Measurements from ENCODE around the gene DGAT2L6. TPM values are rescaled to one million over a fixed set of nuclear protein-coding genes. Genes with fewer than 3 reads are reported as not detected.
"Not testable (repeated sequence)": the region's sequence is repeated elsewhere in the genome, so short reads cannot be mapped to it uniquely, and the experiment has no call there.

The DGAT2L6 gene
- total RNA-seq, 1 donor from 2014 or later: not detected

DNA sequence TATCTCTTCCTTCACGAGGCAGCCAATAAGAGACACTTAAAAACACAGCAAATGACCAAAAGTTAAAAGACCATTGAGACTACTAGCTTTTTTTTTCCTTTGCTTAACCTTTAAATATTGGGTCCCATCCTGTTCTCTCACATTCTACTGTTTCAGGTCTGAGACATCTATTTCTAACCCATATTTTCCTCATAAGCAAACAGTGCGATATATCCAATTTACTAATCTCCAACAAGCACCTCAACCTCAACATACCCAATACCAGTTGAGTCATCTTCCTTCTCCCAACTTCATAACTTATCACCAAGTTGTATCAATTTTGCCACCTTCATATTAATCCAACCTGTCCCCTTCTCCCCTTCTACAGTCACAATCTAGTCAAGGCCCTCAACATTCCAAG, 64.2 kb downstream of the DGAT2L6 start:
- Histone ChIP-seq H3F3A (ENCODE audit: low read depth) (no peaks in the 10 kb centered on the region), H3K4me2 (no peak overlapping the region), H3K27me3 (no peaks in the 10 kb centered on the region), H3K9ac (no peak overlapping the region), H2AFZ (replicated peaks) (no peak overlapping the region), H4K20me1 (ENCODE audit: low read depth) (no peaks in the 10 kb centered on the region), H3K4me3 (no peak overlapping the region), H3K79me2 (ENCODE audit: low read depth) (no peaks in the 10 kb centered on the region), H3K9me3 (ENCODE audit: low read depth) (no peaks in the 10 kb centered on the region), H3K27ac (no peak overlapping the region), H3K36me3 (no peaks in the 10 kb centered on the region), H3K4me1 (no peaks in the 10 kb centered on the region)
- no peak for DNase-seq (ENCODE audit: low spot score)
- Mint-ChIP-seq H3K36me3 (no peaks in the 10 kb centered on the region), H3K9me3 (peaks cover 4% of the 10 kb centered on the region), H3K4me3 (no peak overlapping the region), H3K27me3 (ENCODE audit: insufficient read depth, low read depth) (peaks cover 6% of the 10 kb centered on the region), H3K4me1 (no peaks in the 10 kb centered on the region), H3K27ac (no peak overlapping the region)
- TF ChIP-seq EZH2 (IDR thresholded peaks at IDR 0.05) (no peak), CTCF (IDR thresholded peaks at IDR 0.05) (no peak), EZH2phosphoT487 (IDR thresholded peaks at IDR 0.05) (no peak)

DNA sequence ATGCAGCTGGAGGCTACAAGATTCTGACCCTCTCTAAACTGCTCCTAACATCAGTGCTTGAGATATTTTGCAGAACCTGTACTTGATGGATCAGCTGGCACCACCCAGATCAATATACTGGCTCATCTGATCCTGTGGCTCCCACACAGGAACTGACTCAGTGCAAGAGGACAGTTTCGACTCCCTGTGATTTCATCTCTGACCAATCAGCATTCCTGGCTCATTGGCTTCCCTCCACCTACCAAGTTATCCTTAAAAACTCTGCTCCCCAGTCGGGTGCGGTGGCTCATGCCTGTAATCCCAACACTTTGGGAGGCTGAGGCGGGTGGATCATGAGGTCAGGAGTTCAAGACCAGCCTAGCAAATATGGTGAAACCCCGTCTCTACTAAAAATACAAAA, 66.3 kb downstream of the DGAT2L6 start:
- H3K36me3 ChIP-seq; H3K4me2 ChIP-seq; H3K9me3 Mint-ChIP-seq; H3K27me3 Mint-ChIP-seq (ENCODE audit: insufficient read depth, low read depth); H3K27me3 ChIP-seq; H3K4me3 Mint-ChIP-seq; H3K4me3 ChIP-seq; H3K27ac ChIP-seq; H3K9me3 ChIP-seq (ENCODE audit: low read depth); DNase-seq (ENCODE audit: low spot score); H3K27ac Mint-ChIP-seq; H3K4me1 ChIP-seq; H3K79me2 ChIP-seq (ENCODE audit: low read depth); H3K9ac ChIP-seq; H3K4me1 Mint-ChIP-seq; H4K20me1 ChIP-seq (ENCODE audit: low read depth); H2AFZ ChIP-seq (replicated peaks); H3K36me3 Mint-ChIP-seq; H3F3A ChIP-seq (ENCODE audit: low read depth): not testable (repeated sequence)

GRCh38 chrX:70244881-70245280, 67.6 kb downstream of the DGAT2L6 start:
- TF ChIP-seq CTCF (IDR thresholded peaks at IDR 0.05): no peak
- TF ChIP-seq EZH2phosphoT487 (IDR thresholded peaks at IDR 0.05): no peak
- TF ChIP-seq EZH2 (IDR thresholded peaks at IDR 0.05): no peak
- H4K20me1 ChIP-seq (ENCODE audit: low read depth): no peaks in the 10 kb centered on the region
- peaks cover 2% of the 10 kb centered on the region for H3K9me3 ChIP-seq (ENCODE audit: low read depth)
- Mint-ChIP-seq H3K9me3 (no peaks in the 10 kb centered on the region), H3K27ac (no peak overlapping the region), H3K27me3 (ENCODE audit: insufficient read depth, low read depth) (no peaks in the 10 kb centered on the region), H3K4me1 (no peaks in the 10 kb centered on the region), H3K36me3 (no peaks in the 10 kb centered on the region), H3K4me3 (no peak overlapping the region)
- H3K27ac ChIP-seq: no peak overlapping the region
- no peaks in the 10 kb centered on the region for H3K27me3 ChIP-seq
- no peaks in the 10 kb centered on the region for H3F3A ChIP-seq (ENCODE audit: low read depth)
- no peaks in the 10 kb centered on the region for H3K79me2 ChIP-seq (ENCODE audit: low read depth)
- H2AFZ ChIP-seq (replicated peaks): no peak overlapping the region
- H3K36me3 ChIP-seq: no peaks in the 10 kb centered on the region
- no peak overlapping the region for H3K9ac ChIP-seq
- H3K4me3 ChIP-seq: no peak overlapping the region
- DNase-seq (ENCODE audit: low spot score): no peak
- no peak overlapping the region for H3K4me2 ChIP-seq
- H3K4me1 ChIP-seq: no peaks in the 10 kb centered on the region

- no peaks in the 10 kb centered on the region for H3K9me3 Mint-ChIP-seq
- no peak for TF ChIP-seq EZH2 (IDR thresholded peaks at IDR 0.05)
- no peak for TF ChIP-seq EZH2phosphoT487 (IDR thresholded peaks at IDR 0.05)
- no peak for TF ChIP-seq CTCF (IDR thresholded peaks at IDR 0.05)
Observed at GRCh38 chrX:70247252-70247651, 70.0 kb downstream of the DGAT2L6 start.

More at GRCh38 chrX:70247252-70247651, 70.0 kb downstream of the DGAT2L6 start:
- Histone ChIP-seq H3K4me2 (no peak overlapping the region), H3K79me2 (ENCODE audit: low read depth) (no peaks in the 10 kb centered on the region), H3K9me3 (ENCODE audit: low read depth) (peaks cover 7% of the 10 kb centered on the region), H3K27ac (no peak overlapping the region), H3K4me3 (no peak overlapping the region), H2AFZ (replicated peaks) (no peak overlapping the region), H3K36me3 (no peaks in the 10 kb centered on the region), H3K9ac (no peak overlapping the region), H4K20me1 (ENCODE audit: low read depth) (no peaks in the 10 kb centered on the region), H3K27me3 (no peaks in the 10 kb centered on the region), H3K4me1 (no peaks in the 10 kb centered on the region), H3F3A (ENCODE audit: low read depth) (no peaks in the 10 kb centered on the region)
- Mint-ChIP-seq H3K27me3 (ENCODE audit: insufficient read depth, low read depth) (no peaks in the 10 kb centered on the region), H3K4me1 (no peaks in the 10 kb centered on the region), H3K36me3 (no peaks in the 10 kb centered on the region), H3K4me3 (no peak overlapping the region), H3K27ac (no peak overlapping the region)
- DNase-seq (ENCODE audit: low spot score): no peak
